Embryonic facial prominence (tissue), 1 donor: ENCODE results near the gene MAP3K7CL.

Experiments
- DNase-seq: peaks from one replicate; pipeline ENCODE4 v3.0.0-alpha.2; 2016; ENCODE audit errors: extremely low spot score

The MAP3K7CL gene

DNA sequence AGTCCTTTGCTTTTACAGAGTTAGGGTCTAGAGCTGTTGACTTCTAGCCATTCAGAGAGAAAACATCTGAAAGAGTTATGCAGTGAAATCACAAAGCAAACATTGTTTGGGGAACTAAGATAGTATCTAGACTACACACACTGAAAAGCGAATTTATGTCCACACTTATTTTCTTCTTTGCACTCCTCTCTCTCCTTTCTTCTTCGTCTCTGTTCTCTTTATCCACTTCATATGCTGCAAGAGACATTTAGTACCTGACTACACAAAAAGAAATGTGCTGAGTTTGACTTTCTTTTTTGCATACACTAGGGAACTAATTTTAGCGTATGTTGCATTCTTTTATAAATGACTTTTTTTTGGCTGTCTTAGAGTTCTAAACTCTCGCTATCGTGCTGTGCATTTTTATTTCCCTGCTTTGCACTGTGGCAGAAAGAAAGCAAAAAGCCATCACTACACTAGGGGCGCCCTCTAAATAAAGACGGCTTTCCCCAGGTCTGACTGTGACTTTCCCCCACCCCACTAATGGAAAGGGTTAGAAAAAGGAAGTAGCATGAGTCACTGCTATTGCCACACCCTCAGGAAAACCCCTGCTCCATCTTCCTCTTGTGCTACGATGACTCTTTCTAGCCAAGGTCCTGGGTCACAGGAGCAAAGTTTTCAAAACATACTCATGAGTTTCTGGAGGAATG is 65.7 kb downstream of the MAP3K7CL start:
- DNase-seq: no peak

DNA sequence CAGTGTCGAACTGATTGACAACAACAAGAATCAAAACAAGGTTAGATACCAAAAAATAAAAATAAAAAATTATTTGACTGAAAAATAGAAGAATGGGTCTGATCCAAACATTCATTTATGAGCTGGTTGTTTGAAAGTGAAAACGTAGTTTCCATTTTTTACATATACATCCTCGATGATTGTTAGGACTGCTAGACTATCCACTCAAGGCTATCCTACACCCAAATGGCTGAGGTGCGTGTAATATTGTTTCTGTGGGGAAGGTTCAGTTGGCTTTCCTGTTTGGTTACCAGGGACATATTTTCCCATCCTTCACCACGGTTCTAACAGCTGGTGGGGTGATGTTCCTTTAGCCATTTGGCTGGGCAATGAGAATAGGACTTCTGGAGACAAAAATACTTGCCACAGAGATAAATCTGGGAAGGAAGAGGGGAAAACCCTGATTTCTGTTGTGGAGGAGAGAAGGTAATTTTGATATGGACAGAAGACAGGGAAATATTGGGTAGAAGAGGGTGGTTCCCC is 66.3 kb downstream of the MAP3K7CL start:
- DNase-seq: no peak

DNA sequence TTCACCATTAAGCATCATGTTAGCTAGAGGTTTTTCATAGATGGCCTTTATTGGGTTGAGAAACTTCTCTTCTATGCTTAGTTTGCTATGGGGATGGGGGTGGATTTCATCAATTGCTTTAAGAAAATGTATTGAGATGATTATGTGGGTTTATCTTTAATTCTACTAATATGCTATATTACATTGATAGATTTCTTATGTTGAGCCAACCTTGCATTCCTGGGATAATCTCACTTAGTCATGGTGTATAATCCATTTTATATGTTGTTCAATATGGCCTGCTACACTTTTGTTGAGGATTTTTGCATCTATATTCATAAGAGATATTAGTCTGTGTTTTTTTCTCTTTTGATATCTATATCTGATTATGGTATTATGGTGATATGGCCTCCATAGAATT is 70.7 kb downstream of the MAP3K7CL start:
- DNase-seq: no peak

- no peak for DNase-seq
Observed at GRCh38 chr21:29205009-29205408, 74.6 kb downstream of the MAP3K7CL start.

- no peak for DNase-seq
Observed at GRCh38 chr21:29205988-29206387, 75.5 kb downstream of the MAP3K7CL start.

- no peak for DNase-seq
Observed at GRCh38 chr21:29206445-29206844, 76.0 kb downstream of the MAP3K7CL start.

DNA sequence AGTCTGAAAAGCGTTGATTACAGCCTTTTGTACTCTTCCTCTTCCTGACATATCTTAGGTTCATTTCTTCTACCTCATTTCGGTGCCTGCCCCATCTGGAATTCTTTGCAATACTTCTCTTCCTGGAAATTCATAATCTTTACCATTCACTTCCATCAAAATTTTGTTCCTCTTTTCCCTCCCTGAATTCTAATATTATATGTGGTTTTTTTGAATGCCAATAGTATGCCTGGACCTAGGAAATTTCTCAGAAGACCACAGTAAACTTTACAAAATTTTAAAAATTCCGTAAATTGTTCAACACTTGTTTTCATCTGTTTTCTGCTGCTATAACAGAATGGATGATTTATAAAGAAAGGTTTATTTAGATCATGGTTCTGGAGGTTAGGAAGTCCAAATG is 76.8 kb downstream of the MAP3K7CL start:
- DNase-seq: no peak

GRCh38 chr21:29208044-29208681 is 77.7 kb downstream of the MAP3K7CL start:
- no peak for DNase-seq

DNA sequence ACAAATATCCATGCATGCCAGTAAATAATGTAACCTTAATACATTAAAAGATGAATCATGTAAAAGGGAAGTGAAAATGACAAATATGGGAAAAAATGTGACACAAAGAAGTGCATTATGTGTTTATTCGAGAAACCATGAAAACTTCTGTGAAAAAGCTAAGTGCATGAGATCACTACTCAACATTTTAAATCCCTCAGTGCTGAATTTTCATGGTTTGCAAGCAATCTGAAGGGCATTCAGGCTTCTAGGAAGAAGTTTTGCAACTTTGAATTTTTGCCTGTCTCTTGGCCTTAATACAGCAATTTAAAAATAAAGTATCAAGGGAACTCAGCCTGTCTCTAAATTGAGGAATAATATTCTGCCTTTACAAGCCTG is 78.2 kb downstream of the MAP3K7CL start:
- no peak for DNase-seq

- DNase-seq: no peak
Observed at GRCh38 chr21:29209696-29210095, 79.3 kb downstream of the MAP3K7CL start.

- DNase-seq: no peak
Observed at GRCh38 chr21:29211205-29211604, 80.8 kb downstream of the MAP3K7CL start.

GRCh38 chr21:29212446-29212845 is 82.0 kb downstream of the MAP3K7CL start:
- no peak for DNase-seq

- DNase-seq: no peak
Observed at GRCh38 chr21:29213513-29214385, 83.3 kb downstream of the MAP3K7CL start.

- no peak for DNase-seq
Observed at GRCh38 chr21:29215709-29216108, 85.3 kb downstream of the MAP3K7CL start.

GRCh38 chr21:29217818-29218291 is 87.4 kb downstream of the MAP3K7CL start:
- no peak for DNase-seq

DNA sequence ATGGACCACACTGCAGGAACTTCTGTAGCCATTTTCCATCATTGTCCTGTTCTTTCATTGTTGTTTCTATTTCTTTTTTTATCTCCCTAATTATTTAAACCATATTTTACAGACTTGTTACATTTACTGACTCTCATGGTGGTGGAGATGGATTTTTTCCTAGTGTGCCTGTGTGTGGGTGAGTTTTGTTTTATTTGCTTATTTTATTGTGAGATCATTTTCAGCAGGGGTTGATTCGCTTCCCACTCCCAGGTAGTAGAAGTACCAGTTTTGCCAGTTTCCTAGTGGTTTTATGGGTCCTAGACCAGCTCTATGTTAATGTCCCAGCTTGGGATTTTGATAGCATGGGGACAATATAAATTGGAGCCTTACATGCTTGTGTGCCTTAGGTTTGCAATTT is 88.3 kb downstream of the MAP3K7CL start:
- DNase-seq: no peak

DNA sequence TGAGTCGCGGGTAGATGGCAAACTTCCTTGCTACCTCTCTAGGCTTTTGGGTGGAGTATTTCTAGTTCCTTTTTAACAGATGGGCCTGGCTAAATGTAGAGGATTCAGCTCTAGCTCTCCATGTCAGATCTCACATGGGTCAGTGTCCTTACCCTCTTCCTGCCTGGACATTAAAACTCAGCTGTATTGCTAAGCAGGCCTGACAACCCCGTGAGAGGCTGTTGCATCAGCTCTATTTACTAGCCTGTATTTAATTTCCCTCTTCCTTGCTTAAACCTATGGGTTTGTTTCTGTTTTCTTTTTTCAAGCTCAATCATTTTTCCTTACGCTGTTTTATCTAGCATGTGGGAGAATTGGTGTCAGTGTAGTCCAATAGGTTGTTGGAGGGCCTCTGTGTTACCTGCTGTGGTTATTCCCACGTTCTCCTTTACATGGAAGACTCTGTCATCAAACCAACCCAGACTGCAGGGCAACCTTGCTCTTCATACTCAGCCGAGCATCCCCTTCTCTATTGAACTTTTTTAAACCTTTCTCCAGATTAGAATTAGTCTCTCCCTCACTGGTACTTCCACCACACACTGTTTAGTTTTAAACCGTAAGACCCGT is 88.8 kb downstream of the MAP3K7CL start:
- no peak for DNase-seq

DNA sequence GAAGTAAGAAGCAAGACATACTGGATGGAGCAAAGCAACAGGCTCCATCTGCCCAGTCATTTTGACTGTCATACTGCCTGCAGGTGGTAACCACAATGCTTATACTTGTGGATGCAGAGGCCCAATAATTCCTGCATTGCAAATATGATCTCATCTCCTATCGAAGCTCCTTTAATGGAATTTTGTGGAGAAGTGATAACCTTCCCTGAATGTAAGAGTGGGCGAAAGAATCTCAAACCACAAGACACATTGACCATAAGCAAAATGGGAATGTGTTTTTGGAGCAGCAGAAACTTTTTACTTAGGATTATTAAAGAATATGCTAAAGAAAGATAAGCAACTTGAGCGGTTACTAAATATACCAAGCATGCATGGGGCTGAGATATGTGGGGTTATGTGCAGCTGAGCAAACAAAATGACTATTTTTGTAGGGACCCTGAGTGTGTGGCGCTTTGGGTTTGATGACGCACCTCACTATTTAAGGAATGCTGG is 90.9 kb downstream of the MAP3K7CL start:
- no peak for DNase-seq

- DNase-seq: no peak
Observed at GRCh38 chr21:29224006-29224405, 93.6 kb downstream of the MAP3K7CL start.
